Hepatocyte (in vitro differentiated cells): ENCODE results near the gene SLC25A18.

Experiments
- CTCF ChIP-seq: fragments of 200-600 bp; sonication (generic); IDR thresholded peaks from 2 replicates; pipeline ENCODE4 v1.5.1; 2016; ENCODE audit warnings: antibody characterized with exemption, mild to moderate bottlenecking; ENCODE audit not compliant: poor library complexity
- EZH2 ChIP-seq: fragments of 200-600 bp; sonication (generic); IDR thresholded peaks from 2 replicates; pipeline ENCODE4 v1.6.1; 2016; ENCODE audit warnings: antibody characterized with exemption, mild to moderate bottlenecking, borderline replicate concordance

- no peak for TF ChIP-seq CTCF
- TF ChIP-seq EZH2 = no peak
Measured at GRCh38 chr22:17514084-17514483, 49.2 kb upstream of the SLC25A18 start.
